K562 (cell line): ENCODE results near the gene INHBC. TPM values are rescaled to one million over a fixed set of nuclear protein-coding genes. Genes with fewer than 3 reads are reported as not detected.

ENCODE experiments used
- ARID1B ChIP-seq: fragments of 450-650 bp; IDR thresholded peaks from 2 replicates; pipeline ENCODE4 v1.6.1; 2016; ENCODE audit warnings: antibody characterized with exemption, mild to moderate bottlenecking, inconsistent platforms
- ATF1 ChIP-seq, 2 experiments: fragments of 450-650 bp in 1 of 2; IDR thresholded peaks; 2 replicates each; pipeline ENCODE4 v1.6.1; 2016; ENCODE audit warnings: missing compliant biosample characterization in 1 of 2, missing genetic modification characterization in 1 of 2
- ATF7 ChIP-seq: fragments of 450-650 bp; IDR thresholded peaks from 2 replicates; pipeline ENCODE4 v1.7.1; 2014; ENCODE audit warnings: mild to moderate bottlenecking, moderate library complexity
- CBFA2T2 ChIP-seq: fragments of 450-650 bp; conservative IDR thresholded peaks from 2 replicates; pipeline ENCODE4 v1.6.1; 2017; ENCODE audit warnings: mild to moderate bottlenecking
- EHMT2 ChIP-seq: fragments of 450-650 bp; IDR thresholded peaks from 2 replicates; pipeline ENCODE4 v1.6.1; 2018; ENCODE audit warnings: antibody characterized with exemption
- HCFC1 ChIP-seq: IDR thresholded peaks from 2 replicates; pipeline ENCODE4 v1.6.1; 2012; ENCODE audit warnings: low read depth, low read length, improper control_type of control experiment
- HLTF ChIP-seq: fragments of 450-650 bp; IDR thresholded peaks from 2 replicates; pipeline ENCODE4 v1.6.1; 2016
- MYC ChIP-seq, 2 experiments: fragments of 250-450 bp in 1 of 2; sonication (Bioruptor Pico) in 1 of 2; IDR thresholded peaks; 2 replicates each; pipeline versions ENCODE4 v1.5.1 to v1.6.1; 2012 to 2021; ENCODE audit warnings: low read depth in 2 of 2, borderline replicate concordance in 1 of 2, improper control_type of control experiment in 1 of 2, low read length in 1 of 2, mild to moderate bottlenecking in 1 of 2, moderate library complexity in 1 of 2
- NBN ChIP-seq: fragments of 450-650 bp; IDR thresholded peaks from 2 replicates; pipeline ENCODE4 v1.6.1; 2016; ENCODE audit warnings: low read depth, mild to moderate bottlenecking
- SMC3 ChIP-seq: conservative IDR thresholded peaks from 2 replicates; pipeline ENCODE4 v1.6.1; 2011; ENCODE audit warnings: low read depth, low read length, improper control_type of control experiment; ENCODE audit not compliant: insufficient read depth
- SP2 ChIP-seq: IDR thresholded peaks from 2 replicates; pipeline ENCODE4 v1.6.1; 2011; ENCODE audit warnings: mild to moderate bottlenecking, low read depth, low read length, moderate library complexity; ENCODE audit not compliant: poor library complexity, severe bottlenecking; ENCODE audit errors: extremely low read depth
- SRSF3 ChIP-seq: fragments of 200-400 bp; formaldehyde crosslinking; IDR thresholded peaks from 2 replicates; pipeline ENCODE4 v1.6.1; 2016; ENCODE audit warnings: mild to moderate bottlenecking, low read length, moderate library complexity; ENCODE audit not compliant: insufficient read depth
- TAF9B ChIP-seq: fragments of 450-650 bp; IDR thresholded peaks from 2 replicates; pipeline ENCODE4 v1.6.1; 2018; ENCODE audit warnings: mild to moderate bottlenecking; ENCODE audit not compliant: partially characterized antibody
- TBL1XR1 ChIP-seq, 2 experiments: IDR thresholded peaks; 2 replicates each; pipeline ENCODE4 v1.6.1; 2012; ENCODE audit warnings: improper control_type of control experiment in 2 of 2, low read length in 2 of 2, mild to moderate bottlenecking in 1 of 2
- USF1 ChIP-seq: sonication (generic); formaldehyde crosslinking; IDR thresholded peaks from 2 replicates; pipeline ENCODE4 v1.9.0; 2022; ENCODE audit warnings: mild to moderate bottlenecking, missing genetic modification reagents
- XRCC4 ChIP-seq: IDR thresholded peaks from one replicate; pipeline ENCODE4 v1.6.1; 2011; ENCODE audit not compliant: insufficient read depth, insufficient read length; ENCODE audit errors: extremely low read depth
- YY1 ChIP-seq, 3 experiments: IDR thresholded peaks; 2 replicates each; pipeline ENCODE4 v1.6.1; 2011; ENCODE audit warnings: low read length in 2 of 3, mild to moderate bottlenecking in 2 of 3, moderate library complexity in 2 of 3, borderline replicate concordance in 1 of 3, control low read depth in 1 of 3, low read depth in 1 of 3; ENCODE audit not compliant: insufficient read depth in 3 of 3, insufficient replicate concordance in 2 of 3, control insufficient read depth in 1 of 3, insufficient read length in 1 of 3; ENCODE audit errors: extremely low read depth in 1 of 3
- ZFX ChIP-seq: sonication (generic); formaldehyde crosslinking; IDR thresholded peaks from 2 replicates; pipeline ENCODE4 v1.8.0; 2022; ENCODE audit warnings: mild to moderate bottlenecking, missing genetic modification reagents, moderate library complexity
- ZNF174 ChIP-seq: fragments of 250-450 bp; sonication (Bioruptor Pico); IDR thresholded peaks from 2 replicates; pipeline ENCODE4 v1.4.0; 2020; ENCODE audit warnings: mild to moderate bottlenecking
- polyA plus RNA-seq, 8 experiments: library from polyadenylated mRNA; depleted of rRNA in 4 of 8; stranded (reverse) in 5 of 8; unstranded in 3 of 8; fragments of >200 nt; fragmentation: Nextera tagmentation in 2 of 8; fragmentation: Illumina TruSeq in 1 of 8; extraction: Ambion mirVana in 2 of 8; extraction: Trizol in 1 of 8; gene quantifications; 2 replicates each; pipeline versions ENCODE4 v1.2.1 to v1.2.3, GENCODE V29; 2011 to 2014; ENCODE audit warnings: inconsistent platforms in 1 of 8, missing spikeins in 1 of 8
- total RNA-seq, 7 experiments: library from RNA; depleted of rRNA in 6 of 7; stranded (reverse); fragments of >200 nt in 6 of 7; fragmentation: Illumina TruSeq in 2 of 7; extraction: Trizol in 2 of 7; gene quantifications; 2 replicates each; pipeline versions ENCODE4 v1.2.1 to v1.2.3, GENCODE V29; 2011 to 2021; ENCODE audit warnings: low replicate concordance in 1 of 7
- TF ChIP-seq, protein P1 (sequence below): fragments of 200-800 bp; sonication (Bioruptor generic); IDR thresholded peaks from 2 replicates; pipeline ENCODE4 v1.6.1; 2017; ENCODE audit warnings: missing genetic modification characterization, missing compliant biosample characterization

INHBC gene
- total and polyA plus RNA-seq, 9 of the 15 experiments (the other 6 are each of a cell fraction or from before 2014, with no cell fraction given): 0.07 to 0.24 (median 0.15) TPM; not detected in 4

DNA sequence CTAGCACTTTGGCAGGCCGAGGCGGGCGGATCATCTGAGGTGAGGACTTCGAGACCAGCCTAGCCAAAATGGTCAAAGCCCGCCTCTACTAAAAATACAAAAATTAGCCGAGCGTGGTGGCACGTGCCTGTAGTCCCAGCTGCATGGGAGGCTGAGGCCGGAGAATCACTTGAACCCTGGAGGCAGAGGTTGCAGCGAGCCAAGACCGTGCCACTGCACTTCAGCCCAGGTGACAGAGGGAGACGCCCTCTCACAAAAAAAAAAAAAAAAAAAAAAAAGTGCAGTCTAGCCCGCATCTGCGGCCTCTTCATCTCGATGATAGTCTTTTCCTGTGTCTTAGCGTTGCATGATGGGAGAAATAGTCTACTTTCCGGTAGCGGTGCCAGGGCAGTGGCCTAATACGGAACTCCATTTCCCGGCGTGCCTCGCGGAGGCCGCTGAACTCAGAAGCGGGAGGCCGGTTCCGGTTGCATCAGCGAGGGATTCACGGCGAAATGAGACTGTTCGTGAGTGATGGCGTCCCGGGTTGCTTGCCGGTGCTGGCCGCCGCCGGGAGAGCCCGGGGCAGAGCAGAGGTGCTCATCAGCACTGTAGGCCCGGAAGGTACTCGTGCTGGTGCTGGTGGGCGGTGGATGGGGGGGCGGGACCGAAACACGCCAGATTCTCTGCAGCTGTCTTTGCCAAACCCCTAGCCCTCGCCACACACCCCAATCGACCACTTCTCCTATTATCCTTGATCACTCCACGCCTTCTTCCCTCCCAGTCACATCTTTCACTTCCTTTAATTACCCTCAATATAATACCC, 53.2 kb downstream of the INHBC start, which contains the start of gene MARS1 (continued):
- TF ChIP-seq CBFA2T2 (no peak), XRCC4 (no peak), USF1 (peak; percentile 55; the same call in 1 of the 2 replicates), NBN (0 out of 2 replicates have a peak, but pooled peaks have one; percentile 15), HCFC1 (peak; percentile 97), TAF9B (peak; percentile 53), EHMT2 (no peak), MYC (IDR thresholded peaks at IDR 0.05; ENCODE audit: low read depth, low read length) (peak; percentile 98), MYC (CRISPR knock-in tag; IDR thresholded peaks at IDR 0.05; ENCODE audit: borderline replicate concordance, low read depth) (peak; percentile 79; the same call in 1 of the 2 replicates), SRSF3 (0 out of 2 replicates have a peak, but pooled peaks have one; percentile 45), HLTF (0 out of 2 replicates have a peak, but pooled peaks have one; percentile 77), ARID1B (peak; percentile 35; the same call in 1 of the 2 replicates), ZFX (peak; percentile 75), ATF1 (CRISPR knock-in tag; IDR thresholded peaks at IDR 0.05) (no peak), ATF1 (tag; IDR thresholded peaks at IDR 0.05) (peak; percentile 79), YY1 (IDR thresholded peaks at IDR 0.05; ENCODE audit: borderline replicate concordance in 1 of 3, control insufficient read depth in 1 of 3, extremely low read depth in 1 of 3, insufficient read depth in 3 of 3, insufficient read length in 1 of 3, insufficient replicate concordance in 2 of 3, low read depth in 1 of 3, low read length in 2 of 3) (peak; percentile 22 to 88 (median 78)), TBL1XR1 (IDR thresholded peaks at IDR 0.05; ENCODE audit: low read length in 2 of 2) (peak in 1 of 2 experiments; percentile 57; a peak in 1 of 4 replicates), ZNF174 (CRISPR knock-in tag) (no peak), SP2 (peak; percentile 75), SMC3 (no peak), ATF7 (peak; percentile 92)
- TF ChIP-seq, protein P1, sequence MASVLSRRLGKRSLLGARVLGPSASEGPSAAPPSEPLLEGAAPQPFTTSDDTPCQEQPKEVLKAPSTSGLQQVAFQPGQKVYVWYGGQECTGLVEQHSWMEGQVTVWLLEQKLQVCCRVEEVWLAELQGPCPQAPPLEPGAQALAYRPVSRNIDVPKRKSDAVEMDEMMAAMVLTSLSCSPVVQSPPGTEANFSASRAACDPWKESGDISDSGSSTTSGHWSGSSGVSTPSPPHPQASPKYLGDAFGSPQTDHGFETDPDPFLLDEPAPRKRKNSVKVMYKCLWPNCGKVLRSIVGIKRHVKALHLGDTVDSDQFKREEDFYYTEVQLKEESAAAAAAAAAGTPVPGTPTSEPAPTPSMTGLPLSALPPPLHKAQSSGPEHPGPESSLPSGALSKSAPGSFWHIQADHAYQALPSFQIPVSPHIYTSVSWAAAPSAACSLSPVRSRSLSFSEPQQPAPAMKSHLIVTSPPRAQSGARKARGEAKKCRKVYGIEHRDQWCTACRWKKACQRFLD (CRISPR knock-in tag): peak; percentile 99
